HG03095 (cell line): ENCODE results near the gene PHC3.

Experiments
- ATAC-seq: cut with Tn5 transposase; IDR thresholded peaks from one replicate; pipeline ENCODE4 v1.9.1; 2021; ENCODE audit warnings: moderate library complexity; ENCODE audit not compliant: unreplicated experiment

The PHC3 gene

GRCh38 chr3:170044795-170045244 lies 136.7 kb downstream of the PHC3 start:
- ATAC-seq, result peak; percentile 63

GRCh38 chr3:170044271-170044670 lies 137.3 kb downstream of the PHC3 start:
- ATAC-seq, result no peak

GRCh38 chr3:170043506-170043905 lies 138.0 kb downstream of the PHC3 start:
- no peak for ATAC-seq

GRCh38 chr3:170040418-170040817 lies 141.1 kb downstream of the PHC3 start:
- no peak for ATAC-seq

- ATAC-seq, result peak; percentile 11
These were observed 143.0 kb downstream of the PHC3 start for GRCh38 chr3:170038434-170039110.
